Neural cell (in vitro differentiated cells): ENCODE results near the gene PLXNA4. TPM values are rescaled to one million over a fixed set of nuclear protein-coding genes. Genes with fewer than 3 reads are reported as not detected.

Experiments used
- H2AFZ ChIP-seq: fragments of 200-600, 300-800 bp; sonication (generic), shearing (Covaris generic); 2 replicates; pipeline ENCODE4 v1.6.0; 2014; ENCODE audit warnings: low read depth, mild to moderate bottlenecking, antibody characterized with exemption, low read length, moderate library complexity
- H3F3A ChIP-seq: fragments of 200-600 bp; shearing (Covaris generic); 2 replicates; pipeline ENCODE4 v1.6.1; 2016; ENCODE audit warnings: mild to moderate bottlenecking, moderate library complexity, mixed read lengths, antibody characterized with exemption, low read length; ENCODE audit not compliant: insufficient read depth, poor library complexity, severe bottlenecking
- H3K27ac ChIP-seq: fragments of 200-600, 300-800 bp; sonication (generic), shearing (Covaris generic); 2 replicates; pipeline ENCODE4 v1.5.1; 2014; ENCODE audit warnings: mild to moderate bottlenecking, low read length, moderate library complexity
- H3K27me3 ChIP-seq: fragments of 300-800, 200-600 bp; sonication (generic), shearing (Covaris generic); 2 replicates; pipeline ENCODE4 v1.6.0; 2014; ENCODE audit warnings: mild to moderate bottlenecking, low read depth, low read length, moderate library complexity; ENCODE audit not compliant: insufficient read depth
- H3K36me3 ChIP-seq: fragments of 300-800, 200-600 bp; sonication (generic), shearing (Covaris generic); 2 replicates; pipeline ENCODE4 v1.5.1; 2014; ENCODE audit warnings: mild to moderate bottlenecking, antibody characterized with exemption, low read length, moderate library complexity; ENCODE audit not compliant: insufficient read depth
- H3K4me2 ChIP-seq: fragments of 300-800, 200-600 bp; sonication (generic), shearing (Covaris generic); 2 replicates; pipeline ENCODE4 v1.6.0; 2014; ENCODE audit warnings: mild to moderate bottlenecking, low read length
- H3K4me3 ChIP-seq: fragments of 300-800, 200-600 bp; sonication (generic), shearing (Covaris generic); 2 replicates; pipeline ENCODE4 v1.5.1; 2014; ENCODE audit warnings: mild to moderate bottlenecking, low read length, moderate library complexity
- H3K79me2 ChIP-seq: fragments of 200-600 bp; shearing (Covaris generic); replicated peaks from 2 replicates; pipeline ENCODE4 v1.6.0; 2014; ENCODE audit warnings: mild to moderate bottlenecking, low read length, moderate library complexity; ENCODE audit not compliant: insufficient read depth
- H3K9ac ChIP-seq: fragments of 300-800, 200-600 bp; sonication (generic), shearing (Covaris generic); 2 replicates; pipeline ENCODE4 v1.6.1; 2016; ENCODE audit warnings: mild to moderate bottlenecking, low read length, mixed read lengths
- H3K9me2 ChIP-seq: fragments of 200-600 bp; shearing (Covaris generic); 2 replicates; pipeline ENCODE4 v1.6.1; 2016; ENCODE audit warnings: mild to moderate bottlenecking, low read length, mixed read lengths; ENCODE audit not compliant: insufficient read depth
- H3K9me3 ChIP-seq: fragments of 200-600, 300-800 bp; sonication (generic), shearing (Covaris generic); 2 replicates; pipeline ENCODE4 v1.6.1; 2016; ENCODE audit warnings: mild to moderate bottlenecking, mixed run types, low read length, moderate library complexity, mixed read lengths
- H4K20me1 ChIP-seq: fragments of 200-600 bp; shearing (Covaris generic); 2 replicates; pipeline ENCODE4 v1.6.1; 2016; ENCODE audit warnings: mild to moderate bottlenecking, mixed run types; ENCODE audit not compliant: insufficient read depth
- CTCF ChIP-seq: fragments of 450-650 bp; IDR thresholded peaks from 2 replicates; pipeline ENCODE4 v1.5.1; 2014; ENCODE audit warnings: antibody characterized with exemption, mild to moderate bottlenecking, moderate library complexity; ENCODE audit not compliant: poor library complexity, severe bottlenecking
- EP300 ChIP-seq: fragments of 450-650 bp; conservative IDR thresholded peaks from 2 replicates; pipeline ENCODE4 v1.6.1; 2014; ENCODE audit warnings: antibody characterized with exemption, mild to moderate bottlenecking, moderate library complexity; ENCODE audit not compliant: poor library complexity, severe bottlenecking
- EZH2 ChIP-seq: fragments of 200-600, 300-800 bp; shearing (Covaris generic), sonication (generic); IDR thresholded peaks from 2 replicates; pipeline ENCODE4 v1.6.1; 2014; ENCODE audit warnings: antibody characterized with exemption, low read length, borderline replicate concordance, mild to moderate bottlenecking; ENCODE audit not compliant: insufficient read depth, poor library complexity, severe bottlenecking
- MXI1 ChIP-seq: fragments of 450-650 bp; conservative IDR thresholded peaks from 2 replicates; pipeline ENCODE4 v1.6.1; 2014; ENCODE audit warnings: antibody characterized with exemption, mild to moderate bottlenecking; ENCODE audit not compliant: poor library complexity, severe bottlenecking
- POLR2AphosphoS5 ChIP-seq: IDR thresholded peaks from 2 replicates; pipeline ENCODE4 v1.6.1; 2012
- RAD21 ChIP-seq: fragments of 450-650 bp; conservative IDR thresholded peaks from 2 replicates; pipeline ENCODE4 v1.6.1; 2014; ENCODE audit warnings: antibody characterized with exemption, mild to moderate bottlenecking, moderate library complexity
- SMC3 ChIP-seq: fragments of 450-650 bp; conservative IDR thresholded peaks from 2 replicates; pipeline ENCODE4 v1.6.1; 2014; ENCODE audit warnings: antibody characterized with exemption, mild to moderate bottlenecking, moderate library complexity; ENCODE audit not compliant: poor library complexity
- TAF1 ChIP-seq: IDR thresholded peaks from 2 replicates; pipeline ENCODE4 v1.6.1; 2012; ENCODE audit warnings: low read depth
- polyA plus RNA-seq: library from polyadenylated mRNA; depleted of rRNA; stranded (reverse); fragments of >200 nt; gene quantifications from 2 replicates; pipeline ENCODE4 v1.2.3, GENCODE V29; 2014
- TF ChIP-seq, protein P1 (sequence below): IDR thresholded peaks from 2 replicates; pipeline ENCODE4 v1.6.1; 2012; ENCODE audit warnings: borderline replicate concordance

Gene PLXNA4
- polyA plus RNA-seq, 1 donor from 2014 or later, result 7.2 TPM

DNA sequence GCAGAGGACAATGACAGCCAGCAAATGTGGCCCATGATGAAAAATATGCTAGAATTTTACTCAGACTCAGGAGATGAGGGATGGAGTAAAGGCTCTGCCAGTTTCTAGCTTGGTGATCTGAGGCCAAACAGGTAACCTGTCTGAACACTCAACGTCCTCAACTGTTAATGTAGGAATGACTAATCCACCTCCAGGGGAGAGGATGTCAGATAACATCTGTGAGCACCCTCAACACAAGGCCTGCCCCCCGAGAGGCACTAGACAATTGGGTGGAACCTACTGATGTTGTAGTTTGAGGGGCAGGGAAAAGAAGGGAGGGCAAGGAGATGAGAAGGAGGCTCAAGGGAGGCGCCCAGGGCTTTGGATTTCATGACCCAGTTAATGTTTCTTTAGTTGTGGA lies 445.1 kb downstream of the PLXNA4 start:
- TF ChIP-seq EZH2 (no peak), TAF1 (no peak), MXI1 (no peak), EP300 (no peak), SMC3 (no peak), POLR2AphosphoS5 (no peak), RAD21 (no peak), CTCF (no peak)
- TF ChIP-seq, protein P1, sequence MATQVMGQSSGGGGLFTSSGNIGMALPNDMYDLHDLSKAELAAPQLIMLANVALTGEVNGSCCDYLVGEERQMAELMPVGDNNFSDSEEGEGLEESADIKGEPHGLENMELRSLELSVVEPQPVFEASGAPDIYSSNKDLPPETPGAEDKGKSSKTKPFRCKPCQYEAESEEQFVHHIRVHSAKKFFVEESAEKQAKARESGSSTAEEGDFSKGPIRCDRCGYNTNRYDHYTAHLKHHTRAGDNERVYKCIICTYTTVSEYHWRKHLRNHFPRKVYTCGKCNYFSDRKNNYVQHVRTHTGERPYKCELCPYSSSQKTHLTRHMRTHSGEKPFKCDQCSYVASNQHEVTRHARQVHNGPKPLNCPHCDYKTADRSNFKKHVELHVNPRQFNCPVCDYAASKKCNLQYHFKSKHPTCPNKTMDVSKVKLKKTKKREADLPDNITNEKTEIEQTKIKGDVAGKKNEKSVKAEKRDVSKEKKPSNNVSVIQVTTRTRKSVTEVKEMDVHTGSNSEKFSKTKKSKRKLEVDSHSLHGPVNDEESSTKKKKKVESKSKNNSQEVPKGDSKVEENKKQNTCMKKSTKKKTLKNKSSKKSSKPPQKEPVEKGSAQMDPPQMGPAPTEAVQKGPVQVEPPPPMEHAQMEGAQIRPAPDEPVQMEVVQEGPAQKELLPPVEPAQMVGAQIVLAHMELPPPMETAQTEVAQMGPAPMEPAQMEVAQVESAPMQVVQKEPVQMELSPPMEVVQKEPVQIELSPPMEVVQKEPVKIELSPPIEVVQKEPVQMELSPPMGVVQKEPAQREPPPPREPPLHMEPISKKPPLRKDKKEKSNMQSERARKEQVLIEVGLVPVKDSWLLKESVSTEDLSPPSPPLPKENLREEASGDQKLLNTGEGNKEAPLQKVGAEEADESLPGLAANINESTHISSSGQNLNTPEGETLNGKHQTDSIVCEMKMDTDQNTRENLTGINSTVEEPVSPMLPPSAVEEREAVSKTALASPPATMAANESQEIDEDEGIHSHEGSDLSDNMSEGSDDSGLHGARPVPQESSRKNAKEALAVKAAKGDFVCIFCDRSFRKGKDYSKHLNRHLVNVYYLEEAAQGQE, result no peak
- Histone ChIP-seq H3K9me2 (no peaks in the 10 kb centered on the region), H3K36me3 (no peaks in the 10 kb centered on the region), H3K27me3 (no peaks in the 10 kb centered on the region), H3K4me3 (no peak overlapping the region), H2AFZ (no peak overlapping the region), H3K9me3 (no peaks in the 10 kb centered on the region), H4K20me1 (no peaks in the 10 kb centered on the region), H3K79me2 (no peaks in the 10 kb centered on the region), H3K27ac (no peak overlapping the region), H3F3A (no peaks in the 10 kb centered on the region), H3K9ac (no peak overlapping the region), H3K4me2 (no peak overlapping the region)

- H3K36me3 ChIP-seq, result no peaks in the 10 kb centered on the region
- no peaks in the 10 kb centered on the region for H3F3A ChIP-seq
- H2AFZ ChIP-seq, result no peak overlapping the region
- H3K4me2 ChIP-seq, result no peak overlapping the region
- no peaks in the 10 kb centered on the region for H3K27me3 ChIP-seq
- no peaks in the 10 kb centered on the region for H4K20me1 ChIP-seq
- H3K4me3 ChIP-seq, result no peak overlapping the region
- no peak for TF ChIP-seq RAD21
- no peak for TF ChIP-seq EP300
- TF ChIP-seq, protein P1, result no peak
- TF ChIP-seq EZH2, result no peak
- TF ChIP-seq TAF1, result no peak
- TF ChIP-seq MXI1, result no peak
- no peak for TF ChIP-seq POLR2AphosphoS5
- no peak for TF ChIP-seq SMC3
- TF ChIP-seq CTCF, result no peak
- no peak overlapping the region for H3K9ac ChIP-seq
- no peak overlapping the region for H3K27ac ChIP-seq
- H3K9me3 ChIP-seq, result no peaks in the 10 kb centered on the region
- H3K9me2 ChIP-seq, result no peaks in the 10 kb centered on the region
- H3K79me2 ChIP-seq, result no peaks in the 10 kb centered on the region
Observed at GRCh38 chr7:132130497-132130896, 445.8 kb downstream of the PLXNA4 start.
